ENCODE results near the gene TRPT1.

TRPT1 gene

GRCh38 chr11:64178951-64179639 is 46.9 kb downstream of the TRPT1 start:
- H2AFZ ChIP-seq (ENCODE audit: low read length) = no peak overlapping the region
- TF ChIP-seq EZH2 (IDR thresholded peaks at IDR 0.05; ENCODE audit: borderline replicate concordance, low read length) (no peak), CTCF (IDR thresholded peaks at IDR 0.05; ENCODE audit: low read length) (no peak)
- H3F3A ChIP-seq (ENCODE audit: insufficient read depth, low read length) = no peaks in the 10 kb centered on the region
- no peak overlapping the region for H3K27ac ChIP-seq (ENCODE audit: low read depth, low read length, poor library complexity, severe bottlenecking)
- H3K36me3 ChIP-seq (ENCODE audit: insufficient read depth, low read length) = peaks cover 7% of the 10 kb centered on the region; the same call in 1 of the 2 replicates
- H3K27me3 ChIP-seq (ENCODE audit: insufficient read depth, low read length) = no peaks in the 10 kb centered on the region
- no peak overlapping the region for H3K4me3 ChIP-seq (ENCODE audit: low read depth, low read length, poor library complexity, severe bottlenecking)
- no peak overlapping the region for H3K4me2 ChIP-seq (ENCODE audit: low read length)
- H3K9me2 ChIP-seq (ENCODE audit: low read depth, low read length) = no peaks in the 10 kb centered on the region
- no peaks in the 10 kb centered on the region for H4K20me1 ChIP-seq (ENCODE audit: insufficient read depth, low read length)
- H3K79me2 ChIP-seq (ENCODE audit: insufficient read depth, low read length) = no peaks in the 10 kb centered on the region
- H3K9me3 ChIP-seq (ENCODE audit: low read length) = no peaks in the 10 kb centered on the region
- peaks cover 30% of the 10 kb centered on the region for H3K4me1 ChIP-seq (ENCODE audit: insufficient read depth, low read length, severe bottlenecking)
- H3K9ac ChIP-seq (ENCODE audit: low read length) = no peak overlapping the region

GRCh38 chr11:64178203-64178602 is 47.8 kb downstream of the TRPT1 start:
- Histone ChIP-seq H3K9me3 (ENCODE audit: low read length) (peaks cover 5% of the 10 kb centered on the region; the same call in 1 of the 2 replicates), H4K20me1 (ENCODE audit: insufficient read depth, low read length) (no peaks in the 10 kb centered on the region), H3K79me2 (ENCODE audit: insufficient read depth, low read length) (no peaks in the 10 kb centered on the region), H3K27ac (ENCODE audit: low read depth, low read length, poor library complexity, severe bottlenecking) (no peak overlapping the region), H3K4me2 (ENCODE audit: low read length) (no peak overlapping the region), H3K9ac (ENCODE audit: low read length) (no peak overlapping the region), H2AFZ (ENCODE audit: low read length) (no peak overlapping the region), H3K9me2 (ENCODE audit: low read depth, low read length) (no peaks in the 10 kb centered on the region), H3F3A (ENCODE audit: insufficient read depth, low read length) (no peaks in the 10 kb centered on the region), H3K4me3 (ENCODE audit: low read depth, low read length, poor library complexity, severe bottlenecking) (no peak overlapping the region), H3K36me3 (ENCODE audit: insufficient read depth, low read length) (peaks cover 7% of the 10 kb centered on the region; the same call in 1 of the 2 replicates), H3K4me1 (ENCODE audit: insufficient read depth, low read length, severe bottlenecking) (peaks cover 21% of the 10 kb centered on the region), H3K27me3 (ENCODE audit: insufficient read depth, low read length) (no peaks in the 10 kb centered on the region)
- no peak for TF ChIP-seq CTCF (IDR thresholded peaks at IDR 0.05; ENCODE audit: low read length)
- TF ChIP-seq EZH2 (IDR thresholded peaks at IDR 0.05; ENCODE audit: borderline replicate concordance, low read length) = no peak

GRCh38 chr11:64176751-64177150 is 49.2 kb downstream of the TRPT1 start:
- H3F3A ChIP-seq (ENCODE audit: insufficient read depth, low read length) = no peaks in the 10 kb centered on the region
- no peak for TF ChIP-seq CTCF (IDR thresholded peaks at IDR 0.05; ENCODE audit: low read length)
- TF ChIP-seq EZH2 (IDR thresholded peaks at IDR 0.05; ENCODE audit: borderline replicate concordance, low read length) = no peak
- H3K4me1 ChIP-seq (ENCODE audit: insufficient read depth, low read length, severe bottlenecking) = peaks cover 7% of the 10 kb centered on the region
- no peaks in the 10 kb centered on the region for H3K9me2 ChIP-seq (ENCODE audit: low read depth, low read length)
- no peak overlapping the region for H2AFZ ChIP-seq (ENCODE audit: low read length)
- no peak overlapping the region for H3K27ac ChIP-seq (ENCODE audit: low read depth, low read length, poor library complexity, severe bottlenecking)
- no peaks in the 10 kb centered on the region for H4K20me1 ChIP-seq (ENCODE audit: insufficient read depth, low read length)
- peaks cover 7% of the 10 kb centered on the region; the same call in 1 of the 2 replicates for H3K36me3 ChIP-seq (ENCODE audit: insufficient read depth, low read length)
- no peak overlapping the region for H3K4me3 ChIP-seq (ENCODE audit: low read depth, low read length, poor library complexity, severe bottlenecking)
- peaks cover 5% of the 10 kb centered on the region; the same call in 1 of the 2 replicates for H3K9me3 ChIP-seq (ENCODE audit: low read length)
- H3K27me3 ChIP-seq (ENCODE audit: insufficient read depth, low read length) = no peaks in the 10 kb centered on the region
- no peak overlapping the region for H3K9ac ChIP-seq (ENCODE audit: low read length)
- no peaks in the 10 kb centered on the region for H3K79me2 ChIP-seq (ENCODE audit: insufficient read depth, low read length)
- H3K4me2 ChIP-seq (ENCODE audit: low read length) = no peak overlapping the region
